Measurements from ENCODE around the gene NSD2. TPM values are rescaled to one million over a fixed set of nuclear protein-coding genes. Genes with fewer than 3 reads are reported as not detected.
"Not testable (repeated sequence)": the region's sequence is repeated elsewhere in the genome, so short reads cannot be mapped to it uniquely, and the experiment has no call there.

Gene NSD2
- total RNA-seq, 1 donor from 2014 or later = 71.3 TPM

DNA sequence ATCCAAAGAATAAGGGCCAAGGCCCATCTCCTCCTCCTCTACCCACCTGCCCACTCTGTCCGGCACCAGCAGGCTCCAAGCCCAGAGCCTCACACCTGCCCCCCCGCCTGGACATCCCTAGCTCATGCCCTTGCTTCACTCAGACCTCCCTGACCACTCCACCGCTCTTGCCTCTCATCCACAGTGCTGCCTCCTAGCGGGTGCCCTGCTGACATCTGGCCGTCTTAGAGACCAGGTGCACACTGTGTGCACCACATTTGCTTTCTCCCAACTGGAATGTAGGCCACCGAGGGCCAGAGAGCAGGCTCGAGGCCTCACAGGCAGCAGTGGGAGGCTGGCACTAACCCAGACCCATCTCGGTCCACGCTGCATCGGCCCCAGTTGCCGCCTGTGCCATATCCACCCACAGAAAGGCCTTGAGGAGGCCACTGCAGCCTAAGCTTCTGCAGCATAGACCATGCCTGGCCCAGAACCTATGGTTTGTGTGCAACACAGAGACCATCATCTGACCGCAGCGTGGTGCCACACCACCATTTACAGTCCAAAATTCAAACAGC is 28.8 kb upstream of the NSD2 start:
- no peak for DNase-seq

DNA sequence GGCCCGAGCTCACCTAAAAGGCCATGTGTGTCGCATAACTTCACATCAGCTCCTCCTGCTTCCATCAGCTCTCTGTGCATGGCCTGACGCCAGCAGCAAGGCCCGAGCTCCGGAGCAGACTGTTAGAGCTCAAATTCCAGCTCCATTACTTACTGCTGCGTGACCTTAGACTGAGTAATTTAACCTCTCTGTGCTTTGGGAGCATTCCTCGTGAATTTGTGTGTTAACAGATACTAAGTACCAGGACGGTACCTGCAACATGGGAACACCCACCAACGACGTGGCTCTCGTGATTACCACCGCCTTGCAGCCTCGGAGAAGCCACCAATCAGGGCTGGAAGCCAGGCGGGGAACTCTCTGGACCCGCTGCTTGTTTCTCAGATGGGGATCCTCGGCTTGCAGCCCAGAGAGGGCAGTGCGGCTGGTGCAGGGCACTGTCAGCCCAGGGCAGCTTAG is 28.2 kb upstream of the NSD2 start:
- DNase-seq = no peak

DNA sequence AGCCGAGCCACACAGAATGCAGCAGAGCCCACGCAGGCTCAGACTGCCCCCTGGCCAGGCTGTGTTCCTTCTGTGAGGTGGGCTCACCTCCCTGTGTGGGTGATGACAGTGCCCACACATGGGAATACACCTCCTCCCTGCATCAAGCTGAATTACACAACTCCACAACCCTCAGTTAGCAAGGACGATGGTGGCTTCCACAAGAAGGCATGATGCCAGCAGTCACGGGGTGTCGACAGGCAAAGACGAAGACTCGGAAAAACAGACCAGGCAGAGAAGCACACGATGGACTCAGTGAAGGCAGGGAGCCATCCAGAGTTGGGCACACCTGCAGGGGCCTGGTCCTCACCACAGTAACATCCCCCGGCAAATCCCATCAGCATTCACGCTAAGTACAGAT is 27.3 kb upstream of the NSD2 start:
- DNase-seq = no peak

DNA sequence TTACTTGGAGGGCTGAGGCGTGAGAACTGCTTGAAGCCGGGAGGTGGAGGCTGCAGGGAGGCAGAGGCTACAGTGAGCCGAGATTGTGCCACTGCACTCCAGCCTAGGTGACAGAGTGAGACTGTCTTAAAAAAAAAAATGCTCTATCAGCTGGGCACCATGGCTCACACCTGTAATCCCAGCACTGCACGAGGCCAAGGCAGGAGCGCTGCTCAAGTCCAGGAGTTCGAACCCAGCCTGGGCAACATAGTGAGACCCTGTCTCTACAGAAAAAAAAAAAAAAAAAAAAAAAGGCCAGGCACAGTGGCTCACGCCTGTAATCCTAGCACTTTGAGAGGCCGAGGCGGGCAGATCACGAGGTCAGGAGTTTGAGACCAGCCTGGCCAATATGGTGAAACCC is 26.6 kb upstream of the NSD2 start:
- DNase-seq = not testable (repeated sequence)

DNA sequence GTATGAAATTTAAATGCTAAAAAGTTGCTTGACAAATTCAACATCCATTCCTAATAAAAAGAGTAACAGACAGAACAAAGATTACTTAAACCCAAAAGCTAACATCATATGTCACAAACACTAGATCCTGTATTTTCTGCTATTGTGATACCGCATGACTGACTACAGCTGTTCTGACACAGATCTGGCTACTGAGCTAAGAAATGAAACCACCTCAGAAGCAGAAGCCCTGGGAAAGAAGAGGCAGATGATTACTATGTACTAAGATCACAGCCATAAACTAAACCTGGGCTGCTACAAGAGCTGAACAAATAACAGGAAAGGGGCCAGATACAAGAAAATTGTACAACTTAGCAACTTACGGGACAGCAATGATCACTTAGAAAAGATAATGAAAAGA is 24.6 kb upstream of the NSD2 start:
- no peak for DNase-seq

DNA sequence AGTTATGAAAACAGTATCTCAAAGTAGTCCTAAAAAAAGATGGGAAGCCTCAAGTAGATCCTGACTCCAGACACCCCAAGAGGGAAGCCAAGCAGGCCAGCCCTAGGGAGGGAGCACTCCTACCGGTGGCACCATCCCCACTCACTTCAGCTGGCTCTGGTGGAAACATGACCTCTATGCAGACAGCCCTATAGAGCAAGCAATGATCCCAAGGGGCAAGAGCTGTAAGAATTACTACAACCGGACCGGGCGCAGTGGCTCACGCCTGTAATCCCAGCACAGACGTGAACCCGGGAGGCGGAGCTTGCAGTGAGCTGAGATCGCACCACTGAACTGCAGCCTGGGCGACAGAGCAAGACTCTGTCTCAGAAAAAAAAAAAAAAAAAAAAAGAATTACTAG is 20.9 kb upstream of the NSD2 start:
- no peak for DNase-seq

DNA sequence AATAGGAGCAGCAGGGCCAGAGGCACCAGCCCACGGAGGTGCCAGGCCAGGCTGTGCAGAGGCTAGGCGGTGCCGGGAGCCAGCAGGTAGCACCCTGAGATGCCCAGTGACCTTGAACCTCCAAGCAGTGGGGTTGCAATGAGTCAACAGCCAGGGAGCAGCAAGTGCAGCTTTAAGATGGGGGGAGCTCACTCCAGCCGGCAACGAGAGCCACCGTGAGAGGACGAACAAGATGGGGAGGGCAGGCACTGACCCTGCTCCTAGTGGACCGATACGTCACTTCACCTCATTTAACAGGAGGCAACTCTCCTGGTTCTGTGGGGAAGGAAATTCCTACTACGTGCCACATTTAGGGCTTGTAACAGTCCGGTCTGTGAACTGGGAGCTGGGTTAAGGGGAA is 20.0 kb upstream of the NSD2 start:
- no peak for DNase-seq

DNA sequence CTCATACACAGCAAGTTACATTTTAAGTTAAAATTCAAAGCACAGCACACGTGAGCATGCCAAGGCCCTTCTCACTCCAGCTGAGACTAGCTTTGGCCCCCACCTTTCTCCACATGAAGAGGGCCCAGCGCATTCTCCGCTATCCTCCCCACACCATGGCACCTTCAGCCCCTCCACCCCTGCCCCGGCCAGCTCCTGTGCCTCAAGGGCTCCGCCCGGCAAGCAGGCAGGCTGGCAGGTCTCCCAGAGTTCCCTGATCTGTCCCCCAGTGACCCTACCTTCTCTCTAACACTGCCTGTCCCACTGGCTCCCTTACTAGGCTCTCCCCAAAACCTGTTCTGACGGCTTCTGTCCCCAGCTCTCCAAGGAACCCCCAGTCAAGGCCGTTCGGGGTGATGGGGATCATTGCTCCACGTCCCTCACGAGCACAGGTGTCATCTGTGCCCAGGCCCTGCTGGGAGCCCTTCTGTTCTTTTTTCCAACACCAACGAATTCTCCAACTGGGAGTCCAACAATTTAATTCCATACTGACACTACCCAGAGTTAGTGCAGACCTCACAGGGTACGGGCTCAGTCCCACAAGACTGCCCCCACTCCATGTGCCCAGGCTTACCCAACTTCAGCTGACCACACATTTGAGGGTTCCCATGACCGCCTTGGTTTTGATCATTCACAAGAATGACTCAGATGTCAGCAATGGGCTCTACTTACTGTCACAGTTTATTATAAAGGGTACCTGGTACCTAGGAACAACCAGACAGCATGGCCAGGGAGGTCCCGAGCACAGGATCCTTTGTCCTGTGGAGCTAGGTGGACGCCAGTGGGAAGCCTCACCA is 19.4 kb upstream of the NSD2 start:
- DNase-seq = no peak

DNA sequence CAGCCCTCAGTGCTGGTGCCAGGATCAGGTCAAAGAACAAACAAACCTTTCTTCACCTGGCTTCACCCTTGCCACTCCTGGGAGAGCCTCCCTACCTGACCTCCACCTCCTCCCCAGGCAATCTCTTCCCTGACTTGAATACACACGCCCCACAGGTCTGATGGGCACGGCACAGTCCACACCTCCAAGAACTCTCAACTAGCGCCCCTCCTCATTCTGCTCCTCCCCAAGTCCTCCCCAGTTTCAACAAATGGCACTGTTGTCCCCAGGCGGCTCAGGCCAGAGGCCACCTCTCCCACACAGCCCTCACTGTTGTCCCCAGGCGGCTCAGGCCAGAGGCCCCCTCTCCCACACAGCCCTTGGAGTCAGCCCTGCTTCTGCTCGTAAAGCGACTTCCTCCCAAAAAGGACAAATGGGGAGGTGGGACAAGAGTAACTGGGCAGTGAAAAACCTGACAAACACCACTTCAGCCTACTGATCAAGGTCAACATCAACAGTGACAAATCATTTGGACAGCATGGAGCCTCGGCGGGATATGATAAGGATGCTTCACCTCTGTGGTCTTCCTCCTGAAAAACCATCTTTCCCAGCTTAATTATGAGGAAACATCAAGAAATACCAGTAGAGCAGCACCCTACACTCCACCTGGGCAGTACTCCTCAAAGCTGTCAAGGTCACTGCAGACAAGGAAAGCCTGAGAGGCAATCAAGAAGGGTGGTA is 18.1 kb upstream of the NSD2 start:
- no peak for DNase-seq

DNA sequence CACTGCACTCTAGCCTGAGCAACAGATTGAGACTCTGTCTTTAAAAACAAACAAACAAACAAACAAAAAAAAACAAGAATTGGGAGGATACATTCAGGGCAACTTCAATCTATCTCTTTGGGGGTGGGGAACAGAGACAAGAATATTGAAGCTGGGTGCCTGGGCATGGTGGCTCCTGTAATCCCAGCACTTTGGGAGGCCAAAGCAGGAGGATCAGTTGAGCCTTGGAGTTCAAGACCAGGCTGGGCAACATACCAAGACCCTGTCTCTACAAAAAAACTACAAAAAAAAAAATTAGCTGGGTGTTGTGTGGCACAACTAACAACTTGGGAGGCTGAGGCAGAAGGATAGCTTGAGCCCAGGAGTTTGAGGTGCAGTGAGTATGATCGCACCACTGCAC is 16.4 kb upstream of the NSD2 start:
- no peak for DNase-seq

DNA sequence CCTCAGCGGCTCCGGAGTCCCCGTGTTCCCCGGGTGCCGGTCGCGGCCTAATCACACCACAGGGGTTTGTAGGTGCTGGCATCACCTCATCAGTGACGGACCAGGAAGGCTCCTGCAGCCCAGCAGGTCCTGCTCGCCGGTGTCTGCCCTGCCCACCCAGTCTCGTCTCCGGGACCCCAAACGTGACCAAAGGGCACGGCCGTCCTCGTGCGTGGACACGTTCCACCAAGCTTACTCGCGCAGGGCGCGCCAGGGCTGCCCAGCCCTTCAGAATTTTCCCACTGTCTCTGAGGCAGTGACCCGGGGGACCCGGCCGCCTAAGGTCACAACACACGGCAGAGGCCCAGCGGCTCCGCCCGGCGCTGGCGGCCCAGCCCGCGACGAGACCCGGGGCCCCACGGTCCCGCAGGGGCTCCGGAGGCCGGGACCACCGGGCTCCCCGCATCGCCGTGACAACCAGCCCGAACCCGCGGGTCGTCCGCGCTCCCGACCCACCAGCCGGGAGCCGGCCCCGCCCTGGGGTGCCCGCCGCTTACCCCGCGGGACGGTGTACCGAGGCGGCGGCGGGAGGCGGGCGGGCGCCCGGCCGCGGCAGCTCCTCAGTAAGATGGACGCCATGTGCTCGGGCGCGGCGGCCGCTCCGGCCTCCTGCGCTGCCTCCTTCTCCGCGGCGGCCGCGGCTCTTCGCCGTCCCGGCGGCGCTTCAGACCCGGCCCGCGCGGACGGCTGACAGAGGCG is 15.7 kb upstream of the NSD2 start:
- DNase-seq = no peak

DNA sequence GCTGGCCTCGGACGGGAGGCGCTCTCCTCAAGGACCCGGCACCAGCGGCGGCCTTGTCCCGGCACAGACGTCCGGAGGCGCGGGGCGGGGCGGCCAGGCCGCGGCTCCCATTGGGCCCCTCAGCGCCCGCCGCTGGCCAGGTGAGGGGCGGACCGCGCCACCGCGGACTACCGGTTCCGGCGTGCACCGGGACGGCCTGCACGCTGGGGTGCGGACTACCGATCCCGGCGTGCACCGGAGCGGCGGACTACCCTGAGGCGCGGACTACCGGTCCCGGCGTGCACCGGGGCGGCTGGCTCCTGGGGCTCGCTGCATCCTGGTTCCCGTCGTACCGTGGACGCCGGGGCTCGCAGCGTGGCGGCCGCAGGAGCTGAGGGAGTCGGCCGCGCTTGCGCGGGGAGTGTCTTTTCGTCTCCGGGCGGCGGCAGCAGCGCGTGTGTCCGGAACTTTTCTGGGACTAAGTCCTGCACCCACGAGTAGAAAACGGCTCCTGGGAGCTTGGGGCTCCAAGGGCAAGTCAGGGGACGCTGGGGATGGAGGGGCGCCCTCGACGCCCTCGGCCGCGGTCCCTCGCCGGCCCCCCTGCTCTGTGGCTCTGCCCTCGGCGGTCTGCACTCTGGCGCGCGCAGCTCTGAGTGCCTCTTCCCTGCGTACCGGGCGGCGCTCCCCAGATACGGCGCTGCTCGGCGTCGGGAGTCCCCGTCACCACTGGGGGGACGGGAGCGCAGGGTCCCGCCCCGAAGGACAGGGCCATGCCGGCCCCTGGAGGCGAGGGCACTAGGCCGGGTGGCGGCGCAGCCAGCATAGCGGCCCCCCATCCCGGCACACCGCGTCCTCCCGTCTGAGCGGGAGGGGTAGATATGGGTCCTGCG is 14.9 kb upstream of the NSD2 start, which contains the start of gene LETM1:
TSS of gene LETM1 (minus strand) at position 86 of the 872 bp plus-strand sequence. CDS start 206 bp downstream, outside the sequence.
- peak; percentile 97 for DNase-seq

DNA sequence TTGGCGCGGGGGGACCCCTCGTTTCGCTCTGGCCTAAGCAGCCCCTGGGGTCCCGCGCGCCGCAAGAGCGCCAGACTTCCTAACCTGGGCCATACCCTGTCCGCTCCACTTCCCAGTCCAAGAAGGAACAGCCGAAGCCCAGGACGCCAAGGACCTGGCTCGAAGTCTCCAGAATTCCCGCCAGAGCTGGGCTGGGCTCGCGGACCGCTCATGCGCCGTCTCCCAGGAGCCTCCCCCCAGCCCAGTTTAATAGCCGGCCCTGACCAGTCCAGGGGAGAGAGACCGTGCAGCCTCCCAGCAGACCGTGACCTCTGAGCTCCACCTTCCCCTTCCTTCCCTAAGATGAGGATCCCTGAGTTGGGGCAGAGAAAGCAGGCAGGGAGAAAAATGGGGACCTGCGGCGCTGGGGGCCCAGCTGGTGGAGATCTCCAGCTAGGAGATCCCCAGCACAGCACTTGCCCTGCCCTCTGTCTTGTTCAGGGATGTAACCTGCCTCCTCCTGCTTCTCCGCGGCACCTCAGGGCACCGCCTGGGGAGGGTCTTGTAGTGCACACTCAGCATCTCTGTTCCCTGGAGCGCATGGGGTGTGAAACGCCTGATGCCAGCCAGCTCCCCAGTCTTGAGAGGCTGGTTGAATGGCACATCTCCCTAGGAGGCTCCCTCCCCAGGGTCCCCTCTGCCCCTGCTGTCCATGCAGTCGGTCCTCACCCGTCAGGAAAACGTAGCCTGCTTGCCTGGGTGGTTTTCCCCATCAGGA is 14.1 kb upstream of the NSD2 start:
- DNase-seq = peak; percentile 22

DNA sequence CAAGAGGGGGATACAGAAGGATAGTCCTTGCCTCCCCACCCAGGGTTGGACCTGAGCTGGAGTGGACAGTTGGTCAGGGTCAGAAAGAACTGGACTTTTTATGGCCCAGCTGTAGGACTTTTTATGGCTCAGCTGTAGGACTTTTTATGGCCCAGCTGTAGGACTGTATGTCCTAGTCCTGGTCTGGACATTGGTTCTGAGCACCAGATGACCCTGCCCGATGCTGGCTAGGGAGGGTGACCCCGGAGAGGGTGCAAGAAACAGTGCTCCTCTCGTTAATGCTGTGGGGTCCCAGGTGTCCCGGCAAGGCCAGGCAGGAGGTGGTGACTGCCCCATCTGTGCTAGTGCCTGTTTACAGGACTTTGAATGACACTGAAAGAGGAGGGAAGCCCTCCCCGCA is 13.3 kb upstream of the NSD2 start:
- no peak for DNase-seq

DNA sequence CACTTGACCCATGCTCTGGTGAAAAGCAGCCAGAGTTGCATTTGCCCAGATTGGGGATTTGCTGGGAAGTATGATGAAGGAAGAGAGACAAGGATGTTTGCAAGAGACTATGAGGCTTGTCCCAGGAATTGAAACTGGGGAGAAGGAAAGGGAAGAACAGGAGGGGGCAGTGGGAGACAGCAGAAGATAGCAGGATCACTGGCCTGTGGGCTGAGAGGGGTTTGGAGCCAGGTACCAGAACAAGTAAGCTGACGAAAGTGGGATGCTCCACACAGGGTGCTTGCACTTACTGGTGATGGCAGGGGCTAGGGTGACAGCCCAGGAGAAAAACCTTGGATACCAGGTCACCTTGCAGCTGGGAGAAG is 11.8 kb upstream of the NSD2 start:
- DNase-seq = no peak

DNA sequence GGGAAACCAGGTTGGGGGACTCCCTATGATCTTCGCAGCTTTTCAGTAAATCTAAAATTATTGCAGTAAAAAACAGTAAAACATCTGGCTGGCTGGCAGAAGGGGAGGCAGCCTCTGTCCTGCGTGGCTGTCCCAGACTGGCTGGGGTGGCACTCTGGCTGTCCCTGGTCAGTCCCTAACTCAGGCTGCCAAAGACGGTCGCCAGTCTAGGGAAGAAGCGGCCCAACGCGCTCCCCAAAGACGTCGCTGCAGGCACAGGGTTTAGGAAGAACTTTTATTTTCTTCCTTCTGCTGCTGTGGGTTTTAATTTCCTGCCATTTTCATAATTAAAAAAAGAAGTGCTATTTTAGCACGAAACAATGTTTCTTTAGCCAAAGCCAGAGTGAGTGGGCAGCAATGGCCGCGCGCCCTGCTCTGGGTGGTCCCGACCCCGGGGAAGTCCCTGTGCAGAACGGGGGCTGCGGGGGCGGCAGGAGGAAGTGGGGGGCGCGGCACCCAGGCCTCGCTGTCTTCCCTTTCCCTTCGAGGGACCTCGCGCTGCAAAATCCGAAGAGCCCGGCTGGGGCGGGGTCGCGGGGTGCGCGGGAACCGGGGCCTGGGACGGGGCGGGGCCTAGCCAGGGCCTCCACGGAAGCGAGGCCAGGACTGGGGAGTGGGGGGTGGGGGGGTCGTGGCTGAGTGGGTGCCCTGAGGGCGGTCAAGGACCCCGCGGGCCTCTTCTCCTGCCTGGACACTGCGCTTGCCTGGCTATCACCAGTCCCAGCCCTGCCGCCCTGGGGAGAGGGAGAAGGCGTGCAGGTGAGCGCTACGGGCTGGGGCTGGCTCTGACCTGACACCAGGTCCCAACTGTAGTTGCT is 8.9 kb upstream of the NSD2 start:
- no peak for DNase-seq

DNA sequence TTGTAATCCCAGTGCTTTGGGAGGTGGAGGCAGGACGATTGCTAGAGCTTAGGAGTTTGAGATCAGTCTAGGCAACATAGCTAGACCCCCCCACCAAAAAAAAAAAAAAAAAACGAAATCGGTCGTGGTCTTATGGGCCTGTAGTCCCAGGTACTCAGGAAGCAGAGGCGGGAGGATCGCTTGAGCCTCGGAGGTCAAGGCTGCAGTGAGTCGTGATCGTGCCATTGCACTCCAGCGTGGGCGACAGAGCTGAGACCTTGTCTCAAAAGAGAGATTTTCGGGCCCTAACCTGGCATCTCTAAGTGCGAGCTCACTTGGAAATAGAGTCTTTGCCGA is 8.3 kb upstream of the NSD2 start:
- DNase-seq = no peak

DNA sequence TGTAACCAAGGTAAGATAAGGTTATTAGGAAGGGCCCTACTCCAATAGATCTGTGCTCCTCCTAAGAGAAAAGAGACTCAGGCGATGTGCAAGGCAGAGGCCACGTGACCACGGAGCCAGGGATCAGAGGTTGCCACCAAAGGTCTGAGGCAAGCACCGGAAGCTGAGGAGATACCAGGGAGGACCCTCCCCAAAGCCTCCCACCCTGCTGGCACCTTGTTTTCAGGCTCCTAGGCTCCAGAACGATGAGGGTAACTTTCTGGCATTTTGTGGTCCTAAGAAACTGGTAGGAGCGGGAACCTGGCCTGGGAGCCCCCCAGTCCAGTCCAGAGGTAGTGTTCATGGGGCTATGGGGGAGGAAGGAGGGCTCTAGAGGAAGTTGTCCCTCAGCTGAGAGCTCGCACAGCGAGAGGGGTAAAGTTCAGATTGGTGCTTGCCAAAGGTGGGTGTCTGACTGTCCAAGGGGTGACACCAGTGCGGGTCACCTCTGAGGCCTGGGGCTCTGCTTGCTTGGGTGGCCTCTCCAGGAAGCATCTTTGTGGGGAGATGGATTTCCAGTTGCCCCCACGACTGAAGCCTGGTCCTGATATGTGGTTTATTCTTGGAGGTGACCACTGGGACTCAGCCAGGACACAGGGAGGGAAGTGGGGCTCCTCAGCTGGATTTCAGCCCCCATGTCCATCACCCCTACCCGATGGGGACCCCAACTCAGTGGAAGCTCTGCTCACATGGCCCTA is 7.7 kb upstream of the NSD2 start:
- no peak for DNase-seq
